ENCODE results near the gene RPL10. TPM values are rescaled to one million over a fixed set of nuclear protein-coding genes. Genes with fewer than 3 reads are reported as not detected.

Gene RPL10
- total RNA-seq, 2 donors from 2014 or later = 2,221 to 4,479 TPM

GRCh38 chrX:154449618-154450017 lies 51.4 kb downstream of the RPL10 start:
- Histone ChIP-seq H3K27me3 (replicated peaks; ENCODE audit: insufficient read depth) (no peaks in the 10 kb centered on the region), H3K4me3 (no peak overlapping the region), H3K4me1 (ENCODE audit: control insufficient read depth in 1 of 2, low read depth in 2 of 2) (peaks cover 6 to 17% of the 10 kb centered on the region in 2 donors), H3K27ac (no peak overlapping the region), H3K9me3 (no peaks in the 10 kb centered on the region), H3K36me3 (peaks cover 18% of the 10 kb centered on the region)
- TF ChIP-seq CTCF (IDR thresholded peaks at IDR 0.05) = no peak
- ATAC-seq (ENCODE audit: insufficient number of reproducible peaks, low FRiP score, low read depth) = no peak
- no peak for DNase-seq (ENCODE audit: low spot score)

- DNase-seq (ENCODE audit: low spot score) = no peak
- no peak overlapping the region for H3K27ac ChIP-seq
- H3K4me1 ChIP-seq (ENCODE audit: control insufficient read depth in 1 of 2, low read depth in 2 of 2) = peaks cover 1 to 10% of the 10 kb centered on the region in 2 donors
- no peak for TF ChIP-seq CTCF (IDR thresholded peaks at IDR 0.05)
- peaks cover 18% of the 10 kb centered on the region for H3K36me3 ChIP-seq
- no peak for ATAC-seq (ENCODE audit: insufficient number of reproducible peaks, low FRiP score, low read depth)
- no peaks in the 10 kb centered on the region for H3K27me3 ChIP-seq (replicated peaks; ENCODE audit: insufficient read depth)
- H3K9me3 ChIP-seq = no peaks in the 10 kb centered on the region
- H3K4me3 ChIP-seq = no peak overlapping the region
These were observed 52.1 kb downstream of the RPL10 start for GRCh38 chrX:154450312-154450711.

Other genes starting within 250 kb of the RPL10 start
- gene OPN1MW, start 215.8 kb upstream of the RPL10 start, total RNA-seq = not detected
- gene OPN1MW2, start 178.6 kb upstream of the RPL10 start, total RNA-seq = not detected
- not detected for gene OPN1MW3, start 140.8 kb upstream of the RPL10 start, total RNA-seq
- gene TEX28, start 103.3 kb upstream of the RPL10 start, total RNA-seq = not detected
- gene TKTL1, start 102.6 kb upstream of the RPL10 start, total RNA-seq = under 1 TPM in 1 of 2 donors, not detected in 1; 0.42 TPM
- over 10,000 TPM in 1 of 2 donors, 1,000 to 10,000 TPM in 1; 5,928 to 11,236 TPM for gene FLNA, start 23.7 kb upstream of the RPL10 start, total RNA-seq
- 10 to 100 TPM; 43.8 to 74.2 TPM for gene EMD, start 19.1 kb upstream of the RPL10 start, total RNA-seq
- gene DNASE1L1, start 10.9 kb downstream of the RPL10 start, total RNA-seq = 10 to 100 TPM; 39.9 to 41.8 TPM
- 10 to 100 TPM; 54.3 to 71.1 TPM for gene TAFAZZIN, start 13.2 kb downstream of the RPL10 start, total RNA-seq
- 10 to 100 TPM; 40.8 to 75.7 TPM for gene ATP6AP1, start 30.3 kb downstream of the RPL10 start, total RNA-seq
- gene GDI1, start 38.8 kb downstream of the RPL10 start, total RNA-seq = 100 to 1,000 TPM in 1 of 2 donors, 10 to 100 TPM in 1; 99.4 to 151 TPM
- 10 to 100 TPM; 52.8 to 63.4 TPM for gene FAM50A, start 45.8 kb downstream of the RPL10 start, total RNA-seq
- gene PLXNA3, start 59.9 kb downstream of the RPL10 start, total RNA-seq = 10 to 100 TPM; 39.3 to 40.9 TPM
- 1 to 10 TPM; 2.1 to 8.9 TPM for gene LAGE3, start 80.9 kb downstream of the RPL10 start, total RNA-seq
- 10 to 100 TPM; 28.1 to 67.1 TPM for gene UBL4A, start 88.2 kb downstream of the RPL10 start, total RNA-seq
- 10 to 100 TPM; 26.7 to 55.5 TPM for gene SLC10A3, start 92.3 kb downstream of the RPL10 start, total RNA-seq
- gene FAM3A, start 117.9 kb downstream of the RPL10 start, total RNA-seq = 10 to 100 TPM; 31.0 to 52.3 TPM
- 10 to 100 TPM; 67.3 to 70.1 TPM for gene G6PD, start 148.5 kb downstream of the RPL10 start, total RNA-seq
- 10 to 100 TPM; 25.7 to 52.8 TPM for gene IKBKG, start 149.2 kb downstream of the RPL10 start, total RNA-seq
- gene CTAG1A, start 186.8 kb downstream of the RPL10 start, total RNA-seq = not detected
- not detected for gene CTAG1B, start 220.9 kb downstream of the RPL10 start, total RNA-seq